GM12878 (cell line): ENCODE results near the gene RBM7.

Source experiments
- ATF2 ChIP-seq: IDR thresholded peaks from 2 replicates; pipeline ENCODE4 v1.6.1; 2012; ENCODE audit warnings: low read length, inconsistent platforms
- BRCA1 ChIP-seq: IDR thresholded peaks from 2 replicates; pipeline ENCODE4 v1.6.1; 2011; ENCODE audit warnings: low read depth, low read length, improper control_type of control experiment
- CREM ChIP-seq: IDR thresholded peaks from 2 replicates; pipeline ENCODE4 v1.6.1; 2014; ENCODE audit warnings: antibody characterized with exemption, low read depth
- CTCF ChIP-seq, 3 experiments: IDR thresholded peaks in 2 of 3; conservative IDR thresholded peaks in 1 of 3; 2 replicates each; pipeline ENCODE4 v1.5.1; 2011; ENCODE audit warnings: low read depth in 3 of 3, low read length in 3 of 3, mild to moderate bottlenecking in 3 of 3, control low read depth in 2 of 3, moderate library complexity in 2 of 3, inconsistent platforms in 1 of 3, mixed read lengths in 1 of 3; ENCODE audit not compliant: control insufficient read depth in 2 of 3, insufficient read depth in 1 of 3; ENCODE audit errors: extremely low read depth in 1 of 3
- EP300 ChIP-seq, 2 experiments: fragments of 150-350 bp in 1 of 2; IDR thresholded peaks; 2 replicates each; pipeline ENCODE4 v1.6.1; 2011 to 2012; ENCODE audit warnings: low read depth in 2 of 2, low read length in 2 of 2, borderline replicate concordance in 1 of 2, improper control_type of control experiment in 1 of 2, inconsistent platforms in 1 of 2; ENCODE audit not compliant: control insufficient read depth in 1 of 2
- EZH2 ChIP-seq: IDR thresholded peaks from 2 replicates; pipeline ENCODE4 v1.6.1; 2012; ENCODE audit warnings: low read depth, mild to moderate bottlenecking, control low read depth, inconsistent platforms, low read length, borderline replicate concordance; ENCODE audit not compliant: control insufficient read depth
- GABPA ChIP-seq: IDR thresholded peaks from 2 replicates; pipeline ENCODE4 v1.6.1; 2014; ENCODE audit warnings: antibody characterized with exemption, low read depth, mild to moderate bottlenecking, inconsistent platforms
- GATAD2B ChIP-seq: fragments of 450-650 bp; conservative IDR thresholded peaks from 2 replicates; pipeline ENCODE4 v1.6.1; 2017; ENCODE audit warnings: low read depth, mild to moderate bottlenecking, moderate library complexity
- HCFC1 ChIP-seq: fragments of 150-350 bp; IDR thresholded peaks from 2 replicates; pipeline ENCODE4 v1.6.1; 2014; ENCODE audit warnings: low read length
- REST ChIP-seq: IDR thresholded peaks from 2 replicates; pipeline ENCODE4 v1.6.1; 2012; ENCODE audit warnings: mild to moderate bottlenecking, low read depth, low read length
- SIN3A ChIP-seq: IDR thresholded peaks from 2 replicates; pipeline ENCODE4 v1.6.1; 2012; ENCODE audit warnings: low read depth, low read length, improper control_type of control experiment
- SMARCA5 ChIP-seq: fragments of 450-650 bp; IDR thresholded peaks from 2 replicates; pipeline ENCODE4 v1.6.1; 2017; ENCODE audit warnings: mild to moderate bottlenecking
- YY1 ChIP-seq: IDR thresholded peaks from 2 replicates; pipeline ENCODE4 v1.6.1; 2011; ENCODE audit warnings: low read depth, mild to moderate bottlenecking, low read length
- ZNF207 ChIP-seq: fragments of 450-650 bp; IDR thresholded peaks from 2 replicates; pipeline ENCODE4 v1.6.1; 2014; ENCODE audit warnings: antibody characterized with exemption, mild to moderate bottlenecking, borderline replicate concordance

- TF ChIP-seq GABPA: no peak
- TF ChIP-seq SMARCA5: no peak
- TF ChIP-seq ZNF207: no peak
- TF ChIP-seq CTCF (IDR thresholded peaks at IDR 0.05 in 2 of 3, conservative IDR thresholded peaks at IDR 0.05 in 1 of 3; ENCODE audit: control insufficient read depth in 2 of 3, extremely low read depth in 1 of 3, insufficient read depth in 1 of 3, low read depth in 3 of 3, low read length in 3 of 3): no peak
- no peak for TF ChIP-seq HCFC1
- TF ChIP-seq BRCA1: no peak
- no peak for TF ChIP-seq EZH2
- no peak for TF ChIP-seq YY1
- no peak for TF ChIP-seq REST
- TF ChIP-seq GATAD2B: no peak
- TF ChIP-seq SIN3A: no peak
- TF ChIP-seq EP300 (IDR thresholded peaks at IDR 0.05; ENCODE audit: borderline replicate concordance in 1 of 2, control insufficient read depth in 1 of 2, low read depth in 2 of 2, low read length in 2 of 2): no peak
- TF ChIP-seq CREM: no peak
- no peak for TF ChIP-seq ATF2
These were observed 37.5 kb upstream of the RBM7 start for GRCh38 chr11:114362958-114363357.
